K562 (cell line): ENCODE results near the gene CTRB1. TPM values are rescaled to one million over a fixed set of nuclear protein-coding genes. Genes with fewer than 3 reads are reported as not detected.

ENCODE experiments used
- ATAC-seq: fragments of 200-7000 bp; cut with Tn5 transposase; 3 replicates; pipeline ENCODE4 v1.9.1; 2020; ENCODE audit warnings: moderate library complexity
- BruUV-seq: library from RNA; stranded (reverse); fragments of 400-500 nt; replicated peaks from 2 replicates; lab custom pipeline; 2021; lab: Mats Ljungman, UMichigan
- CTCF ChIA-PET: fragments of 300-600 bp; formaldehyde crosslinking; extraction: SDS; loops from one replicate; lab custom pipeline; 2021; ENCODE audit warnings: low intra/inter-chr PET ratio; lab: Yijun Ruan, JAX
- POLR2A ChIA-PET: fragments of 300-600, 350-650 bp; sonication (Branson Sonifier 250); formaldehyde crosslinking; extraction: SDS; loops from one replicate; lab custom pipeline; 2021; ENCODE audit warnings: antibody characterized with exemption, inconsistent platforms; lab: Yijun Ruan, JAX
- DNase-seq, 4 experiments: peaks; one replicate each; pipeline versions ENCODE4 v3.0.0 to v3.0.0-alpha.2; 2011 to 2018; ENCODE audit warnings: low spot score in 3 of 4, mixed read lengths in 3 of 4; ENCODE audit errors: extremely low read depth in 1 of 4
- FAIRE-seq: peaks from 2 replicates; lab custom pipeline; 2011; peaks lifted over from hg19 to GRCh38; lab: Jason Lieb, UNC
- H2AFZ ChIP-seq: 2 replicates; pipeline ENCODE4 v1.6.0; 2011; ENCODE audit warnings: low read depth, low read length, control low read depth, inconsistent platforms
- H3K27ac ChIP-seq: fragments of 200-600 bp; 3 replicates; pipeline ENCODE4 v1.8.0; 2011; ENCODE audit warnings: low read depth, mild to moderate bottlenecking, control low read depth, inconsistent platforms, low read length, moderate library complexity, mixed read lengths; ENCODE audit errors: extremely low read depth
- H3K27me3 ChIP-seq, 2 experiments: fragments of 300-600 bp in 1 of 2; 2 replicates in 1 of 2; 3 replicates in 1 of 2; pipeline versions ENCODE4 v1.6.0 to v1.8.0; 2011; ENCODE audit warnings: inconsistent platforms in 2 of 2, low read length in 2 of 2, mild to moderate bottlenecking in 1 of 2, mixed read lengths in 1 of 2, moderate library complexity in 1 of 2; ENCODE audit not compliant: control insufficient read depth in 2 of 2, insufficient read depth in 2 of 2
- H3K36me3 ChIP-seq: fragments of 300-600 bp; 3 replicates; pipeline ENCODE4 v1.8.0; 2011; ENCODE audit warnings: mild to moderate bottlenecking, low read length, inconsistent platforms; ENCODE audit not compliant: control insufficient read depth, insufficient read depth
- H3K4me1 ChIP-seq, 2 experiments: fragments of 200-600 bp in 1 of 2; replicated peaks in 1 of 2; 2 replicates in 1 of 2; 3 replicates in 1 of 2; pipeline versions ENCODE4 v1.5.1 to v1.8.0; 2011; ENCODE audit warnings: inconsistent platforms in 2 of 2, low read length in 2 of 2, mild to moderate bottlenecking in 1 of 2, mixed read lengths in 1 of 2, moderate library complexity in 1 of 2; ENCODE audit not compliant: control insufficient read depth in 2 of 2, insufficient read depth in 2 of 2
- H3K4me2 ChIP-seq: 2 replicates; pipeline ENCODE4 v1.6.1; 2011; ENCODE audit warnings: low read length, control low read depth, inconsistent platforms, mixed read lengths; ENCODE audit not compliant: insufficient read depth
- H3K4me3 ChIP-seq: fragments of 200-600 bp; sonication (generic), shearing (Covaris generic); 2 replicates; pipeline ENCODE4 v1.5.1; 2016; ENCODE audit warnings: control low read depth, inconsistent platforms
- H3K79me2 ChIP-seq: fragments of 200-600 bp; 3 replicates; pipeline ENCODE4 v1.8.0; 2011; ENCODE audit warnings: low read length, inconsistent platforms; ENCODE audit not compliant: control insufficient read depth, insufficient read depth
- H3K9ac ChIP-seq, 2 experiments: 2 replicates each; pipeline versions ENCODE4 v1.6.0 to v1.6.1; 2011; ENCODE audit warnings: low read depth in 2 of 2, low read length in 2 of 2, control low read depth in 1 of 2, inconsistent platforms in 1 of 2, mild to moderate bottlenecking in 1 of 2, mixed read lengths in 1 of 2; ENCODE audit not compliant: insufficient read depth in 1 of 2
- H3K9me1 ChIP-seq: one replicate; pipeline ENCODE4 v1.6.0; 2011; ENCODE audit warnings: inconsistent platforms, mild to moderate bottlenecking, low read length, moderate library complexity; ENCODE audit not compliant: control insufficient read depth, insufficient read depth
- H3K9me3 ChIP-seq: replicated peaks from 2 replicates; pipeline ENCODE4 v1.5.1; 2011; ENCODE audit warnings: low read depth, low read length, inconsistent platforms; ENCODE audit not compliant: control insufficient read depth, insufficient read depth
- H4K20me1 ChIP-seq: replicated peaks from 2 replicates; pipeline ENCODE4 v1.6.1; 2011; ENCODE audit warnings: low read length, inconsistent platforms, mixed read lengths; ENCODE audit not compliant: control insufficient read depth, insufficient read depth
- CTCF ChIP-seq, 3 experiments: IDR thresholded peaks in 2 of 3; conservative IDR thresholded peaks in 1 of 3; 2 replicates each; pipeline ENCODE4 v1.5.1; 2011 to 2012; ENCODE audit warnings: low read length in 3 of 3, mild to moderate bottlenecking in 3 of 3, control low read depth in 2 of 3, improper control_type of control experiment in 1 of 3, inconsistent platforms in 1 of 3, low read depth in 1 of 3, mixed read lengths in 1 of 3, moderate library complexity in 1 of 3; ENCODE audit not compliant: insufficient read depth in 2 of 3
- RAD21 ChIP-seq, 2 experiments: fragments of 250-450 bp in 1 of 2; fragments of 450-650 bp in 1 of 2; sonication (Bioruptor Pico) in 1 of 2; formaldehyde crosslinking in 1 of 2; IDR thresholded peaks in 1 of 2; conservative IDR thresholded peaks in 1 of 2; 2 replicates each; pipeline versions ENCODE4 v1.4.0 to v1.8.0; 2020 to 2022; ENCODE audit warnings: mild to moderate bottlenecking in 2 of 2, moderate library complexity in 1 of 2
- ZC3H11A ChIP-seq: IDR thresholded peaks from 2 replicates; pipeline ENCODE4 v1.6.1; 2012; ENCODE audit warnings: low read depth, low read length, improper control_type of control experiment
- WGBS: fragments of 100-300 bp; shearing (Covaris generic); methylation state at CpG from one replicate; pipeline ENCODE4 v1.1.6; 2016; ENCODE audit warnings: low coverage, mixed read lengths; ENCODE audit not compliant: insufficient coverage; ENCODE audit errors: missing lambda C conversion rate; 5-methylcytosine and 5-hydroxymethylcytosine counted together
- in situ Hi-C: fragments of 300-500 bp; cut with MboI; formaldehyde crosslinking; loops from 4 replicates; pipeline ENCODE4 v1.15.0; 2018; ENCODE audit warnings: inconsistent platforms, mixed read lengths
- intact Hi-C: fragments of 100-400 bp; cut with micrococcal nuclease; formaldehyde crosslinking; loops from 2 replicates; pipeline ENCODE4 v1.14.2; 2022
- polyA plus RNA-seq, 8 experiments: library from polyadenylated mRNA; depleted of rRNA in 4 of 8; stranded (reverse) in 5 of 8; unstranded in 3 of 8; fragments of >200 nt; fragmentation: Nextera tagmentation in 2 of 8; fragmentation: Illumina TruSeq in 1 of 8; extraction: Ambion mirVana in 2 of 8; extraction: Trizol in 1 of 8; gene quantifications; 2 replicates each; pipeline versions ENCODE4 v1.2.1 to v1.2.3, GENCODE V29; 2011 to 2014; ENCODE audit warnings: inconsistent platforms in 1 of 8, missing spikeins in 1 of 8
- total RNA-seq, 7 experiments: library from RNA; depleted of rRNA in 6 of 7; stranded (reverse); fragments of >200 nt in 6 of 7; fragmentation: Illumina TruSeq in 2 of 7; extraction: Trizol in 2 of 7; gene quantifications; 2 replicates each; pipeline versions ENCODE4 v1.2.1 to v1.2.3, GENCODE V29; 2011 to 2021; ENCODE audit warnings: low replicate concordance in 1 of 7

Gene CTRB1
- total and polyA plus RNA-seq, 9 of the 15 experiments (the other 6 are each of a cell fraction or from before 2014, with no cell fraction given) = 2.3 TPM; not detected in 8

- no peak for FAIRE-seq
- CTCF ChIA-PET = no interaction called here
- Histone ChIP-seq H3K9me1 (no peaks in the 10 kb centered on the region), H3K27me3 (peaks cover 8 to 13% of the 10 kb centered on the region in 2 experiments; a peak in 3 of 5 replicates)
- 9% methylated on average over 13 of the region's 20 CpGs for WGBS
- BruUV-seq = no TSS peak
- TF ChIP-seq CTCF (IDR thresholded peaks at IDR 0.05 in 2 of 3, conservative IDR thresholded peaks at IDR 0.05 in 1 of 3; ENCODE audit: insufficient read depth in 2 of 3, low read depth in 1 of 3, low read length in 3 of 3) (0 out of 6 replicates have a peak, but pooled peaks have one; percentile 11 to 21 (median 19)), ZC3H11A (no peak), RAD21 (CRISPR knock-in tag; conservative IDR thresholded peaks at IDR 0.05 in 1 of 2, IDR thresholded peaks at IDR 0.05 in 1 of 2) (peak in 1 of 2 experiments; percentile 43; a peak in 2 of 4 replicates)
- TF ChIP-seq, all 486 proteins: peak for 2
- 0 out of 3 replicates have a peak, but pooled peaks cover 2% of the 10 kb centered on the region for H3K36me3 ChIP-seq
- no peaks in the 10 kb centered on the region for H3K79me2 ChIP-seq
- POLR2A ChIA-PET = interaction anchor here (0.6 to 0.7 kb wide), 2 partner anchors 12 to 25 kb away, joined by 3 read pairs; no protein-coding TSS in a partner anchor
- intact Hi-C loops (loop anchor here (2.0 kb wide), 1 partner anchor 18 kb away; the partner anchor contains the start of gene CTRB2), in situ Hi-C loops (loop anchor here (25.0 kb wide), 1 partner anchor 1963 kb away; the partner anchor contains the start of genes MON1B and SYCE1L)
- no peak for DNase-seq
- no peak overlapping the region for H3K27ac ChIP-seq
- H4K20me1 ChIP-seq = 0 out of 2 replicates have a peak, but pooled peaks cover 10% of the 10 kb centered on the region
- H3K9ac ChIP-seq = no peak overlapping the region
- no peak overlapping the region for H3K4me2 ChIP-seq
- peaks cover 0 to 22% of the 10 kb centered on the region in 2 experiments; a peak in 1 of 5 replicates for H3K4me1 ChIP-seq
- no peaks in the 10 kb centered on the region for H3K9me3 ChIP-seq
- H3K4me3 ChIP-seq = no peak overlapping the region
- ATAC-seq = peak; percentile 56
- H2AFZ ChIP-seq = no peak overlapping the region
Observed at GRCh38 chr16:75224306-75225082, 5.7 kb downstream of the CTRB1 start.
